Measurements from ENCODE around the gene CAV2. TPM values are rescaled to one million over a fixed set of nuclear protein-coding genes. Genes with fewer than 3 reads are reported as not detected.

Gene CAV2
- total RNA-seq, 1 donor from 2014 or later, result 161 TPM

GRCh38 chr7:116542618-116543017 is 43.1 kb downstream of the CAV2 start:
- no peaks in the 10 kb centered on the region for H3K9me3 Mint-ChIP-seq (ENCODE audit: unreplicated experiment)
- Histone ChIP-seq H3K9me3 (ENCODE audit: insufficient read depth, low read depth, low read length) (no peaks in the 10 kb centered on the region), H2AFZ (ENCODE audit: low read depth, low read length) (no peak overlapping the region), H3K27me3 (ENCODE audit: insufficient read depth, low read length) (no peaks in the 10 kb centered on the region), H3K4me1 (ENCODE audit: insufficient read depth, low read length) (peaks cover 35% of the 10 kb centered on the region), H3K9ac (ENCODE audit: low read length) (peak overlapping the region; percentile 50), H3K4me2 (ENCODE audit: low read length) (peak overlapping the region; percentile 10), H4K20me1 (ENCODE audit: insufficient read depth, low read length) (peaks cover 48% of the 10 kb centered on the region), H3K27ac (ENCODE audit: low read depth, low read length) (peak overlapping the region; percentile 77), H3K36me3 (ENCODE audit: insufficient read depth, low read length) (peaks cover 34% of the 10 kb centered on the region), H3K79me2 (ENCODE audit: insufficient read depth, low read length) (peaks cover 96% of the 10 kb centered on the region), H3K4me3 (ENCODE audit: insufficient read depth, low read depth, low read length) (no peak overlapping the region)
- DNase-seq (ENCODE audit: low read depth) (peak; percentile 68), FAIRE-seq (no peak)
- peaks cover 40% of the 10 kb centered on the region for H3K36me3 Mint-ChIP-seq (ENCODE audit: low read depth, unreplicated experiment)
- no peak for TF ChIP-seq CTCF (IDR thresholded peaks at IDR 0.05; ENCODE audit: insufficient read depth, low read depth, low read length)
- TF ChIP-seq EZH2 (IDR thresholded peaks at IDR 0.05; ENCODE audit: insufficient read depth, low read length), result no peak
- peak overlapping the region; percentile 25 for H3K4me3 Mint-ChIP-seq (ENCODE audit: unreplicated experiment)
- H3K4me1 Mint-ChIP-seq (ENCODE audit: low read depth, unreplicated experiment), result peaks cover 61% of the 10 kb centered on the region
- H3K27me3 Mint-ChIP-seq (ENCODE audit: low read depth, unreplicated experiment), result no peaks in the 10 kb centered on the region
- H3K27ac Mint-ChIP-seq (ENCODE audit: unreplicated experiment), result peak overlapping the region; percentile 73

- peak overlapping the region; percentile 50 for H3K9ac ChIP-seq (ENCODE audit: low read length)
- H3K4me1 Mint-ChIP-seq (ENCODE audit: low read depth, unreplicated experiment), result peaks cover 59% of the 10 kb centered on the region
These were observed 44.1 kb downstream of the CAV2 start for GRCh38 chr7:116543664-116544063.

More at GRCh38 chr7:116543664-116544063, 44.1 kb downstream of the CAV2 start:
- no peak for TF ChIP-seq EZH2 (IDR thresholded peaks at IDR 0.05; ENCODE audit: insufficient read depth, low read length)
- no peak for TF ChIP-seq CTCF (IDR thresholded peaks at IDR 0.05; ENCODE audit: insufficient read depth, low read depth, low read length)
- H3K27me3 Mint-ChIP-seq (ENCODE audit: low read depth, unreplicated experiment), result no peaks in the 10 kb centered on the region
- H3K27ac Mint-ChIP-seq (ENCODE audit: unreplicated experiment), result peak overlapping the region; percentile 75
- peak overlapping the region; percentile 24 for H3K4me2 ChIP-seq (ENCODE audit: low read length)
- no peak overlapping the region for H3K4me3 Mint-ChIP-seq (ENCODE audit: unreplicated experiment)
- peak overlapping the region; percentile 77 for H3K27ac ChIP-seq (ENCODE audit: low read depth, low read length)
- H3K4me3 ChIP-seq (ENCODE audit: insufficient read depth, low read depth, low read length), result no peak overlapping the region
- no peak overlapping the region for H2AFZ ChIP-seq (ENCODE audit: low read depth, low read length)
- H3K27me3 ChIP-seq (ENCODE audit: insufficient read depth, low read length), result no peaks in the 10 kb centered on the region
- no peaks in the 10 kb centered on the region for H3K9me3 ChIP-seq (ENCODE audit: insufficient read depth, low read depth, low read length)
- FAIRE-seq, result no peak
- peak; percentile 62 for DNase-seq (ENCODE audit: low read depth)
- H3K9me3 Mint-ChIP-seq (ENCODE audit: unreplicated experiment), result no peaks in the 10 kb centered on the region
- peaks cover 49% of the 10 kb centered on the region for H4K20me1 ChIP-seq (ENCODE audit: insufficient read depth, low read length)
- H3K36me3 ChIP-seq (ENCODE audit: insufficient read depth, low read length), result peaks cover 38% of the 10 kb centered on the region
- H3K36me3 Mint-ChIP-seq (ENCODE audit: low read depth, unreplicated experiment), result peaks cover 31% of the 10 kb centered on the region
- peaks cover 96% of the 10 kb centered on the region for H3K79me2 ChIP-seq (ENCODE audit: insufficient read depth, low read length)
- peaks cover 35% of the 10 kb centered on the region for H3K4me1 ChIP-seq (ENCODE audit: insufficient read depth, low read length)

Measured in astrocyte (in vitro differentiated cells and primary cell).